GM23338 (cell line): ENCODE results near the gene SIDT1. TPM values are rescaled to one million over a fixed set of nuclear protein-coding genes. Genes with fewer than 3 reads are reported as not detected.

ENCODE experiments used
- ATAC-seq: fragments of 200-7000 bp; cut with Tn5 transposase; 3 replicates; pipeline ENCODE4 v1.9.1; 2020
- DNase-seq: peaks from one replicate; pipeline ENCODE4 v3.0.0-alpha.2; 2015; ENCODE audit warnings: low spot score
- H2AFZ ChIP-seq: fragments of 200-600 bp; sonication (generic); 2 replicates; pipeline ENCODE4 v1.8.0; 2016; ENCODE audit warnings: antibody characterized with exemption, mild to moderate bottlenecking, moderate library complexity
- H3F3A ChIP-seq: fragments of 200-600 bp; sonication (generic); replicated peaks from 2 replicates; pipeline ENCODE4 v1.8.0; 2017; ENCODE audit warnings: antibody characterized with exemption, mixed run types, low read depth
- H3K27ac ChIP-seq: fragments of 200-600 bp; sonication (generic); 2 replicates; pipeline ENCODE4 v1.6.1; 2016; ENCODE audit warnings: low read depth
- H3K27me3 ChIP-seq: fragments of 200-600 bp; sonication (generic); 2 replicates; pipeline ENCODE4 v1.8.0; 2016; ENCODE audit warnings: mild to moderate bottlenecking, mixed run types, moderate library complexity; ENCODE audit not compliant: insufficient read depth
- H3K36me3 ChIP-seq: fragments of 200-600 bp; sonication (generic); 2 replicates; pipeline ENCODE4 v1.8.0; 2016; ENCODE audit warnings: mild to moderate bottlenecking; ENCODE audit not compliant: insufficient read depth
- H3K4me1 ChIP-seq: fragments of 200-600 bp; sonication (generic); 2 replicates; pipeline ENCODE4 v1.8.0; 2016; ENCODE audit warnings: mild to moderate bottlenecking, moderate library complexity; ENCODE audit not compliant: insufficient read depth
- H3K4me2 ChIP-seq: fragments of 200-600 bp; sonication (generic); 2 replicates; pipeline ENCODE4 v1.7.1; 2017; ENCODE audit warnings: mixed run types
- H3K4me3 ChIP-seq: fragments of 200-600 bp; sonication (generic); 2 replicates; pipeline ENCODE4 v1.6.1; 2016; ENCODE audit warnings: mixed run types
- H3K79me2 ChIP-seq: fragments of 200-600 bp; sonication (generic); replicated peaks from 2 replicates; pipeline ENCODE4 v1.8.0; 2017; ENCODE audit warnings: mild to moderate bottlenecking; ENCODE audit not compliant: insufficient read depth
- H3K9me2 ChIP-seq: fragments of 200-600 bp; sonication (generic); 2 replicates; pipeline ENCODE4 v1.8.0; 2017; ENCODE audit not compliant: insufficient read depth
- H4K20me1 ChIP-seq: fragments of 200-600 bp; sonication (generic); replicated peaks from 2 replicates; pipeline ENCODE4 v1.8.0; 2017; ENCODE audit warnings: mild to moderate bottlenecking; ENCODE audit not compliant: insufficient read depth
- H3K27ac Mint-ChIP-seq: 2 replicates; pipeline ENCODE4 v1.8.0; 2020; ENCODE audit warnings: inconsistent platforms, mild to moderate bottlenecking, moderate library complexity, mixed read lengths
- H3K27me3 Mint-ChIP-seq: 3 replicates; pipeline ENCODE4 v1.8.0; 2022; ENCODE audit warnings: low read depth, mild to moderate bottlenecking, moderate library complexity, mixed read lengths, inconsistent platforms; ENCODE audit not compliant: insufficient read depth, poor library complexity
- H3K36me3 Mint-ChIP-seq: 3 replicates; pipeline ENCODE4 v1.8.0; 2021; ENCODE audit warnings: low read depth, mild to moderate bottlenecking, inconsistent platforms, moderate library complexity, mixed read lengths
- H3K4me1 Mint-ChIP-seq: 3 replicates; pipeline ENCODE4 v1.8.0; 2020; ENCODE audit warnings: mild to moderate bottlenecking, inconsistent platforms, mixed read lengths
- H3K4me3 Mint-ChIP-seq: 3 replicates; pipeline ENCODE4 v1.8.0; 2021; ENCODE audit warnings: moderate library complexity, mild to moderate bottlenecking, inconsistent platforms, mixed read lengths
- H3K9me3 Mint-ChIP-seq: 3 replicates; pipeline ENCODE4 v1.8.0; 2020; ENCODE audit warnings: moderate library complexity, mild to moderate bottlenecking, inconsistent platforms, mixed read lengths
- EZH2phosphoT487 ChIP-seq: fragments of 200-600 bp; sonication (generic); IDR thresholded peaks from one replicate; pipeline ENCODE4 v1.8.1; 2018; ENCODE audit warnings: antibody characterized with exemption; ENCODE audit not compliant: unreplicated experiment
- JUNB ChIP-seq: IDR thresholded peaks from one replicate; pipeline ENCODE4 v1.6.1; 2016; ENCODE audit warnings: antibody characterized with exemption; ENCODE audit not compliant: unreplicated experiment
- NANOG ChIP-seq: IDR thresholded peaks from 2 replicates; pipeline ENCODE4 v1.6.1; 2016; ENCODE audit warnings: antibody characterized with exemption, borderline replicate concordance
- POLR2AphosphoS5 ChIP-seq: IDR thresholded peaks from 2 replicates; pipeline ENCODE4 v1.6.1; 2016; ENCODE audit warnings: antibody characterized with exemption, low read depth
- ZNF114 ChIP-seq: fragments of 250-450 bp; sonication (Bioruptor Pico); IDR thresholded peaks from 2 replicates; pipeline ENCODE4 v1.5.0; 2020; ENCODE audit warnings: mild to moderate bottlenecking, moderate library complexity
- ZNF331 ChIP-seq: fragments of 250-450 bp; sonication (Bioruptor Pico); IDR thresholded peaks from 2 replicates; pipeline ENCODE4 v1.5.0; 2020; ENCODE audit warnings: low read depth, mild to moderate bottlenecking, moderate library complexity
- polyA plus RNA-seq: library from polyadenylated mRNA; unstranded; fragments of >200 nt; fragmentation: Nextera tagmentation; extraction: Ambion mirVana; gene quantifications from 2 replicates; pipeline ENCODE4 v1.2.1, GENCODE V29; 2016
- total RNA-seq: library from RNA; depleted of rRNA; stranded (reverse); fragments of >200 nt; shearing (Covaris generic); gene quantifications from 2 replicates; pipeline ENCODE4 v1.2.3, GENCODE V29; 2014
- TF ChIP-seq, protein P1 (sequence below): IDR thresholded peaks from 2 replicates; pipeline ENCODE4 v1.6.1; 2016; ENCODE audit warnings: antibody characterized with exemption
- TF ChIP-seq, protein P2 (sequence below), 2 experiments: fragments of 200-600 bp in 1 of 2; sonication (generic) in 1 of 2; conservative IDR thresholded peaks; 2 replicates each; pipeline versions ENCODE4 v1.5.1 to v1.6.1; 2016 to 2017; ENCODE audit warnings: antibody characterized with exemption in 2 of 2, low read depth in 2 of 2, mild to moderate bottlenecking in 2 of 2, moderate library complexity in 1 of 2
- TF ChIP-seq, protein P3 (sequence below): fragments of 250-450 bp; sonication (Bioruptor Pico); IDR thresholded peaks from 2 replicates; pipeline ENCODE4 v1.5.0; 2020; ENCODE audit warnings: mild to moderate bottlenecking, moderate library complexity

The SIDT1 gene
- total and polyA plus RNA-seq, 2 experiments from 2014 or later, result 0.10 TPM; not detected in 1

DNA sequence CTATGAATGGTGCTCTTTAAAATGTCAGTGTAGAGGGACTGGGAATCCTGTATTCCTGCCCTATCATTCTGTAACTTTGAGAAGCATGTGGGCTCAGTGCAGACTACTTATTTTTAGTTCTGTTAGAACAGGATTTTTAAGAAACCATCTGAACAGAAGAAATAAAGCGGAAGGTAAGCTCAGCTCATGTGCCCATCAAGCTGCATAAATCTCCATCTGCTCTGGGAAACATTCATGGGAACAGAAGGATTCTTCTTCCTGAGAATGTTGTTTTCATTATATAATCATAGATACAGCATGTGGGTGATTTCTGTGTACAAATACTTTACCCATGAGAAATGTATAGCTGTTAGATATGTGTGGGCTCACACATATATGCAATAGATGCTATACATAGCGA is 69.9 kb downstream of the SIDT1 start:
- Mint-ChIP-seq H3K4me3 (no peak overlapping the region), H3K4me1 (peaks cover 20% of the 10 kb centered on the region), H3K27me3 (no peaks in the 10 kb centered on the region), H3K36me3 (no peaks in the 10 kb centered on the region), H3K9me3 (no peaks in the 10 kb centered on the region), H3K27ac (no peak overlapping the region)
- Histone ChIP-seq H3K4me2 (no peak overlapping the region), H3K4me1 (peaks cover 23% of the 10 kb centered on the region), H3K27ac (no peak overlapping the region), H2AFZ (peak overlapping the region; percentile 35; the same call in 1 of the 2 replicates), H4K20me1 (no peaks in the 10 kb centered on the region), H3K9me2 (no peaks in the 10 kb centered on the region), H3K36me3 (no peaks in the 10 kb centered on the region), H3F3A (no peaks in the 10 kb centered on the region), H3K4me3 (no peak overlapping the region), H3K27me3 (no peaks in the 10 kb centered on the region), H3K79me2 (no peaks in the 10 kb centered on the region)
- no peak for DNase-seq
- TF ChIP-seq, protein P1, sequence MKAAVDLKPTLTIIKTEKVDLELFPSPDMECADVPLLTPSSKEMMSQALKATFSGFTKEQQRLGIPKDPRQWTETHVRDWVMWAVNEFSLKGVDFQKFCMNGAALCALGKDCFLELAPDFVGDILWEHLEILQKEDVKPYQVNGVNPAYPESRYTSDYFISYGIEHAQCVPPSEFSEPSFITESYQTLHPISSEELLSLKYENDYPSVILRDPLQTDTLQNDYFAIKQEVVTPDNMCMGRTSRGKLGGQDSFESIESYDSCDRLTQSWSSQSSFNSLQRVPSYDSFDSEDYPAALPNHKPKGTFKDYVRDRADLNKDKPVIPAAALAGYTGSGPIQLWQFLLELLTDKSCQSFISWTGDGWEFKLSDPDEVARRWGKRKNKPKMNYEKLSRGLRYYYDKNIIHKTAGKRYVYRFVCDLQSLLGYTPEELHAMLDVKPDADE, result no peak
- TF ChIP-seq ZNF114 (CRISPR knock-in tag) (no peak), NANOG (no peak), ZNF331 (CRISPR knock-in tag) (no peak), JUNB (no peak), EZH2phosphoT487 (no peak), POLR2AphosphoS5 (no peak)
- TF ChIP-seq, protein P2, sequence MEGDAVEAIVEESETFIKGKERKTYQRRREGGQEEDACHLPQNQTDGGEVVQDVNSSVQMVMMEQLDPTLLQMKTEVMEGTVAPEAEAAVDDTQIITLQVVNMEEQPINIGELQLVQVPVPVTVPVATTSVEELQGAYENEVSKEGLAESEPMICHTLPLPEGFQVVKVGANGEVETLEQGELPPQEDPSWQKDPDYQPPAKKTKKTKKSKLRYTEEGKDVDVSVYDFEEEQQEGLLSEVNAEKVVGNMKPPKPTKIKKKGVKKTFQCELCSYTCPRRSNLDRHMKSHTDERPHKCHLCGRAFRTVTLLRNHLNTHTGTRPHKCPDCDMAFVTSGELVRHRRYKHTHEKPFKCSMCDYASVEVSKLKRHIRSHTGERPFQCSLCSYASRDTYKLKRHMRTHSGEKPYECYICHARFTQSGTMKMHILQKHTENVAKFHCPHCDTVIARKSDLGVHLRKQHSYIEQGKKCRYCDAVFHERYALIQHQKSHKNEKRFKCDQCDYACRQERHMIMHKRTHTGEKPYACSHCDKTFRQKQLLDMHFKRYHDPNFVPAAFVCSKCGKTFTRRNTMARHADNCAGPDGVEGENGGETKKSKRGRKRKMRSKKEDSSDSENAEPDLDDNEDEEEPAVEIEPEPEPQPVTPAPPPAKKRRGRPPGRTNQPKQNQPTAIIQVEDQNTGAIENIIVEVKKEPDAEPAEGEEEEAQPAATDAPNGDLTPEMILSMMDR (conservative IDR thresholded peaks at IDR 0.05; ENCODE audit: low read depth in 2 of 2), result no peak
- TF ChIP-seq, protein P3, sequence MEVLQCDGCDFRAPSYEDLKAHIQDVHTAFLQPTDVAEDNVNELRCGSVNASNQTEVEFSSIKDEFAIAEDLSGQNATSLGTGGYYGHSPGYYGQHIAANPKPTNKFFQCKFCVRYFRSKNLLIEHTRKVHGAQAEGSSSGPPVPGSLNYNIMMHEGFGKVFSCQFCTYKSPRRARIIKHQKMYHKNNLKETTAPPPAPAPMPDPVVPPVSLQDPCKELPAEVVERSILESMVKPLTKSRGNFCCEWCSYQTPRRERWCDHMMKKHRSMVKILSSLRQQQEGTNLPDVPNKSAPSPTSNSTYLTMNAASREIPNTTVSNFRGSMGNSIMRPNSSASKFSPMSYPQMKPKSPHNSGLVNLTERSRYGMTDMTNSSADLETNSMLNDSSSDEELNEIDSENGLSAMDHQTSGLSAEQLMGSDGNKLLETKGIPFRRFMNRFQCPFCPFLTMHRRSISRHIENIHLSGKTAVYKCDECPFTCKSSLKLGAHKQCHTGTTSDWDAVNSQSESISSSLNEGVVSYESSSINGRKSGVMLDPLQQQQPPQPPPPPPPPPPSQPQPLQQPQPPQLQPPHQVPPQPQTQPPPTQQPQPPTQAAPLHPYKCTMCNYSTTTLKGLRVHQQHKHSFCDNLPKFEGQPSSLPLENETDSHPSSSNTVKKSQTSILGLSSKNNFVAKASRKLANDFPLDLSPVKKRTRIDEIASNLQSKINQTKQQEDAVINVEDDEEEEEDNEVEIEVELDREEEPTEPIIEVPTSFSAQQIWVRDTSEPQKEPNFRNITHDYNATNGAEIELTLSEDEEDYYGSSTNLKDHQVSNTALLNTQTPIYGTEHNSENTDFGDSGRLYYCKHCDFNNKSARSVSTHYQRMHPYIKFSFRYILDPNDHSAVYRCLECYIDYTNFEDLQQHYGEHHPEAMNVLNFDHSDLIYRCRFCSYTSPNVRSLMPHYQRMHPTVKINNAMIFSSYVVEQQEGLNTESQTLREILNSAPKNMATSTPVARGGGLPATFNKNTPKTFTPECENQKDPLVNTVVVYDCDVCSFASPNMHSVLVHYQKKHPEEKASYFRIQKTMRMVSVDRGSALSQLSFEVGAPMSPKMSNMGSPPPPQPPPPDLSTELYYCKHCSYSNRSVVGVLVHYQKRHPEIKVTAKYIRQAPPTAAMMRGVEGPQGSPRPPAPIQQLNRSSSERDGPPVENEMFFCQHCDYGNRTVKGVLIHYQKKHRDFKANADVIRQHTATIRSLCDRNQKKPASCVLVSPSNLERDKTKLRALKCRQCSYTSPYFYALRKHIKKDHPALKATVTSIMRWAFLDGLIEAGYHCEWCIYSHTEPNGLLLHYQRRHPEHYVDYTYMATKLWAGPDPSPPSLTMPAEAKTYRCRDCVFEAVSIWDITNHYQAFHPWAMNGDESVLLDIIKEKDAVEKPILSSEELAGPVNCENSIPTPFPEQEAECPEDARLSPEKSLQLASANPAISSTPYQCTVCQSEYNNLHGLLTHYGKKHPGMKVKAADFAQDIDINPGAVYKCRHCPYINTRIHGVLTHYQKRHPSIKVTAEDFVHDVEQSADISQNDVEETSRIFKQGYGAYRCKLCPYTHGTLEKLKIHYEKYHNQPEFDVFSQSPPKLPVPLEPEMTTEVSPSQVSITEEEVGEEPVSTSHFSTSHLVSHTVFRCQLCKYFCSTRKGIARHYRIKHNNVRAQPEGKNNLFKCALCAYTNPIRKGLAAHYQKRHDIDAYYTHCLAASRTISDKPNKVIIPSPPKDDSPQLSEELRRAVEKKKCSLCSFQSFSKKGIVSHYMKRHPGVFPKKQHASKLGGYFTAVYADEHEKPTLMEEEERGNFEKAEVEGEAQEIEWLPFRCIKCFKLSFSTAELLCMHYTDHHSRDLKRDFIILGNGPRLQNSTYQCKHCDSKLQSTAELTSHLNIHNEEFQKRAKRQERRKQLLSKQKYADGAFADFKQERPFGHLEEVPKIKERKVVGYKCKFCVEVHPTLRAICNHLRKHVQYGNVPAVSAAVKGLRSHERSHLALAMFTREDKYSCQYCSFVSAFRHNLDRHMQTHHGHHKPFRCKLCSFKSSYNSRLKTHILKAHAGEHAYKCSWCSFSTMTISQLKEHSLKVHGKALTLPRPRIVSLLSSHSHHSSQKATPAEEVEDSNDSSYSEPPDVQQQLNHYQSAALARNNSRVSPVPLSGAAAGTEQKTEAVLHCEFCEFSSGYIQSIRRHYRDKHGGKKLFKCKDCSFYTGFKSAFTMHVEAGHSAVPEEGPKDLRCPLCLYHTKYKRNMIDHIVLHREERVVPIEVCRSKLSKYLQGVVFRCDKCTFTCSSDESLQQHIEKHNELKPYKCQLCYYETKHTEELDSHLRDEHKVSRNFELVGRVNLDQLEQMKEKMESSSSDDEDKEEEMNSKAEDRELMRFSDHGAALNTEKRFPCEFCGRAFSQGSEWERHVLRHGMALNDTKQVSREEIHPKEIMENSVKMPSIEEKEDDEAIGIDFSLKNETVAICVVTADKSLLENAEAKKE (CRISPR knock-in tag), result no peak
- no peak for ATAC-seq
